Islet of Langerhans (tissue), 1 donor: Measurements from ENCODE around the gene MMP1.

Source experiments
- FAIRE-seq: peaks from one replicate; lab custom pipeline; 2011; peaks lifted over from hg19 to GRCh38; lab: Jason Lieb, UNC

The MMP1 gene

GRCh38 chr11:102798012-102798746 lies at the start of gene MMP1:
TSS of gene MMP1 (minus strand) at chr11:102798160. CDS start at chr11:102798092, 68 bp downstream.
- no peak for FAIRE-seq

GRCh38 chr11:102846292-102846691 lies 48.3 kb upstream of the MMP1 start:
- no peak for FAIRE-seq

- FAIRE-seq = no peak
Observed at GRCh38 chr11:102843489-102843888, 45.5 kb upstream of the MMP1 start, which contains the start of gene MMP3. TSS of gene MMP3 (minus strand) at chr11:102843609. CDS start at chr11:102843546, 63 bp downstream.

- no peak for FAIRE-seq
Observed at GRCh38 chr11:102842930-102843329, 45.0 kb upstream of the MMP1 start.

- FAIRE-seq = no peak
Observed at GRCh38 chr11:102840018-102840417, 42.1 kb upstream of the MMP1 start.

- no peak for FAIRE-seq
Observed at GRCh38 chr11:102837646-102838045, 39.7 kb upstream of the MMP1 start.

- no peak for FAIRE-seq
Observed at GRCh38 chr11:102837156-102837555, 39.2 kb upstream of the MMP1 start.

GRCh38 chr11:102836290-102836875 lies 38.4 kb upstream of the MMP1 start:
- no peak for FAIRE-seq

- no peak for FAIRE-seq
Observed at GRCh38 chr11:102833731-102834130, 35.8 kb upstream of the MMP1 start.

- no peak for FAIRE-seq
Observed at GRCh38 chr11:102832612-102833011, 34.7 kb upstream of the MMP1 start.

GRCh38 chr11:102831489-102832440 lies 33.8 kb upstream of the MMP1 start:
- FAIRE-seq = no peak

GRCh38 chr11:102831128-102831488 lies 33.1 kb upstream of the MMP1 start:
- FAIRE-seq = no peak

GRCh38 chr11:102830001-102830727 lies 32.2 kb upstream of the MMP1 start:
- no peak for FAIRE-seq

GRCh38 chr11:102829316-102830000 lies 31.5 kb upstream of the MMP1 start:
- no peak for FAIRE-seq

- FAIRE-seq = no peak
Observed at GRCh38 chr11:102824556-102824955, 26.6 kb upstream of the MMP1 start.

GRCh38 chr11:102819491-102819890 lies 21.5 kb upstream of the MMP1 start:
- FAIRE-seq = no peak

- FAIRE-seq = no peak
Observed at GRCh38 chr11:102813484-102813883, 15.5 kb upstream of the MMP1 start.

GRCh38 chr11:102812188-102812587 lies 14.2 kb upstream of the MMP1 start:
- no peak for FAIRE-seq

GRCh38 chr11:102810950-102811660 lies 13.1 kb upstream of the MMP1 start:
- no peak for FAIRE-seq

- FAIRE-seq = no peak
Observed at GRCh38 chr11:102809971-102810370, 12.0 kb upstream of the MMP1 start.

- no peak for FAIRE-seq
Observed at GRCh38 chr11:102807921-102808320, 10.0 kb upstream of the MMP1 start.
